Astrocyte (in vitro differentiated cells and primary cell): Measurements from ENCODE around the gene ITFG1. TPM values are rescaled to one million over a fixed set of nuclear protein-coding genes. Genes with fewer than 3 reads are reported as not detected.

Source experiments
- DNase-seq: peaks from one replicate; pipeline ENCODE4 v3.0.0-alpha.2; 2010; ENCODE audit warnings: low read depth
- FAIRE-seq: peaks from 2 replicates; lab custom pipeline; 2011; peaks lifted over from hg19 to GRCh38; lab: Jason Lieb, UNC
- H2AFZ ChIP-seq: 2 replicates; pipeline ENCODE4 v1.6.0; 2012; ENCODE audit warnings: low read depth, low read length, inconsistent platforms
- H3K27ac ChIP-seq: 2 replicates; pipeline ENCODE4 v1.5.1; 2011; ENCODE audit warnings: low read depth, low read length, inconsistent platforms
- H3K27me3 ChIP-seq: 2 replicates; pipeline ENCODE4 v1.6.0; 2011; ENCODE audit warnings: low read length, inconsistent platforms; ENCODE audit not compliant: insufficient read depth
- H3K36me3 ChIP-seq: 2 replicates; pipeline ENCODE4 v1.5.1; 2011; ENCODE audit warnings: low read length, inconsistent platforms; ENCODE audit not compliant: insufficient read depth
- H3K4me1 ChIP-seq: 2 replicates; pipeline ENCODE4 v1.5.1; 2011; ENCODE audit warnings: low read length, inconsistent platforms; ENCODE audit not compliant: insufficient read depth
- H3K4me2 ChIP-seq: 2 replicates; pipeline ENCODE4 v1.6.0; 2012; ENCODE audit warnings: low read length, inconsistent platforms
- H3K4me3 ChIP-seq: 2 replicates; pipeline ENCODE4 v1.5.1; 2011; ENCODE audit warnings: low read depth, mild to moderate bottlenecking, low read length, inconsistent platforms; ENCODE audit not compliant: insufficient read depth
- H3K79me2 ChIP-seq: 2 replicates; pipeline ENCODE4 v1.6.0; 2012; ENCODE audit warnings: mild to moderate bottlenecking, low read length, inconsistent platforms; ENCODE audit not compliant: insufficient read depth
- H3K9ac ChIP-seq: 2 replicates; pipeline ENCODE4 v1.6.0; 2012; ENCODE audit warnings: mild to moderate bottlenecking, low read length, inconsistent platforms
- H3K9me3 ChIP-seq: 2 replicates; pipeline ENCODE4 v1.5.1; 2012; ENCODE audit warnings: low read depth, mild to moderate bottlenecking, low read length, inconsistent platforms; ENCODE audit not compliant: insufficient read depth
- H4K20me1 ChIP-seq: 2 replicates; pipeline ENCODE4 v1.6.0; 2012; ENCODE audit warnings: low read length, inconsistent platforms; ENCODE audit not compliant: insufficient read depth
- H3K27ac Mint-ChIP-seq: one replicate; pipeline ENCODE4 v1.8.0; 2021; ENCODE audit warnings: mild to moderate bottlenecking, mixed read lengths; ENCODE audit not compliant: unreplicated experiment
- H3K27me3 Mint-ChIP-seq: one replicate; pipeline ENCODE4 v1.8.0; 2021; ENCODE audit warnings: low read depth, mixed read lengths; ENCODE audit not compliant: unreplicated experiment
- H3K36me3 Mint-ChIP-seq: one replicate; pipeline ENCODE4 v1.8.0; 2021; ENCODE audit warnings: low read depth, mixed read lengths; ENCODE audit not compliant: unreplicated experiment
- H3K4me1 Mint-ChIP-seq: one replicate; pipeline ENCODE4 v1.8.0; 2021; ENCODE audit warnings: low read depth, mixed read lengths; ENCODE audit not compliant: unreplicated experiment
- H3K4me3 Mint-ChIP-seq: one replicate; pipeline ENCODE4 v1.8.0; 2021; ENCODE audit warnings: mild to moderate bottlenecking, moderate library complexity, mixed read lengths; ENCODE audit not compliant: unreplicated experiment
- H3K9me3 Mint-ChIP-seq: one replicate; pipeline ENCODE4 v1.8.0; 2021; ENCODE audit warnings: mild to moderate bottlenecking, mixed read lengths; ENCODE audit not compliant: unreplicated experiment
- CTCF ChIP-seq: IDR thresholded peaks from 2 replicates; pipeline ENCODE4 v1.5.1; 2011; ENCODE audit warnings: low read depth, mild to moderate bottlenecking, inconsistent platforms, low read length, moderate library complexity; ENCODE audit not compliant: insufficient read depth
- EZH2 ChIP-seq: IDR thresholded peaks from 2 replicates; pipeline ENCODE4 v1.6.1; 2012; ENCODE audit warnings: mild to moderate bottlenecking, low read length, inconsistent platforms; ENCODE audit not compliant: insufficient read depth
- total RNA-seq: library from RNA; stranded (reverse); gene quantifications from 2 replicates; pipeline ENCODE4 v1.2.1, GENCODE V29; 2021

Gene ITFG1
- total RNA-seq, 1 donor from 2014 or later = 52.7 TPM

GRCh38 chr16:47493381-47494337 is 32.8 kb upstream of the ITFG1 start:
- H3K4me3 Mint-ChIP-seq = no peak overlapping the region
- no peak overlapping the region for H3K27ac ChIP-seq
- no peaks in the 10 kb centered on the region for H3K4me1 ChIP-seq
- H3K4me3 ChIP-seq = no peak overlapping the region
- no peaks in the 10 kb centered on the region for H3K27me3 Mint-ChIP-seq
- H3K27me3 ChIP-seq = no peaks in the 10 kb centered on the region
- DNase-seq (no peak), FAIRE-seq (no peak)
- peaks cover 2% of the 10 kb centered on the region for H3K4me1 Mint-ChIP-seq
- H3K9ac ChIP-seq = no peak overlapping the region
- H3K36me3 ChIP-seq = no peaks in the 10 kb centered on the region
- H3K36me3 Mint-ChIP-seq = peaks cover 4% of the 10 kb centered on the region
- no peak overlapping the region for H2AFZ ChIP-seq
- H3K9me3 ChIP-seq = no peaks in the 10 kb centered on the region
- no peak overlapping the region for H3K4me2 ChIP-seq
- peaks cover 1% of the 10 kb centered on the region for H3K79me2 ChIP-seq
- peaks cover 9% of the 10 kb centered on the region for H4K20me1 ChIP-seq
- TF ChIP-seq EZH2 (no peak), CTCF (no peak)
- H3K9me3 Mint-ChIP-seq = peaks cover 6% of the 10 kb centered on the region
- no peak overlapping the region for H3K27ac Mint-ChIP-seq

GRCh38 chr16:47492428-47493377 is 31.8 kb upstream of the ITFG1 start:
- Mint-ChIP-seq H3K4me1 (peaks cover 2% of the 10 kb centered on the region), H3K27ac (no peak overlapping the region), H3K9me3 (peaks cover 6% of the 10 kb centered on the region), H3K27me3 (no peaks in the 10 kb centered on the region), H3K36me3 (peaks cover 6% of the 10 kb centered on the region), H3K4me3 (no peak overlapping the region)
- Histone ChIP-seq H3K9ac (no peak overlapping the region), H4K20me1 (peaks cover 9% of the 10 kb centered on the region), H3K36me3 (no peaks in the 10 kb centered on the region), H3K4me1 (no peaks in the 10 kb centered on the region), H3K79me2 (peaks cover 10% of the 10 kb centered on the region), H3K9me3 (no peaks in the 10 kb centered on the region), H3K27me3 (no peaks in the 10 kb centered on the region), H3K4me2 (no peak overlapping the region), H3K4me3 (no peak overlapping the region), H3K27ac (no peak overlapping the region), H2AFZ (no peak overlapping the region)
- FAIRE-seq (no peak), DNase-seq (no peak)
- no peak for TF ChIP-seq EZH2
- TF ChIP-seq CTCF = no peak
